ENCODE measurements around the gene NUAK2. TPM values are rescaled to one million over a fixed set of nuclear protein-coding genes. Genes with fewer than 3 reads are reported as not detected.

Gene NUAK2
- total and polyA plus RNA-seq, 2 experiments from 2014 or later, result 3.0 to 3.8 TPM

DNA sequence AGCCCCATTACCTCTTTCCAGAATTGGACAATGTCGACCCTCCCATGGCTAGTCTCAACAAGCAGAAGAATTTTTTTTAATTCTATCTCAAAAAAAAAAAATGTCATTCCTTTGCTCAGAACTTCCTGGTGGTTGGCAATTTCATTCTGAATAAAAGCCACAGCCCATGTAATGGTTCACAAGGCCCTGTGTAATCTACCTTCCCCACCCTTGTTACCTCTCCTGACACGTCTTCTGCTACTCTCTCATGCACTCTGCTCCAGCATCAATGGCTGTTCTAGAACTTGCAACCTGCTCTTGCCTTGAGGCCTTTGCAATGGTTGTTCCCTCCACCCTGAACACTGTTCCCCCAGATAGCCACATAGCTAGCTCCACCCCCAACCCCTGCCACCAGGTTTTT, 25.4 kb downstream of the NUAK2 start:
- 98 to 100% methylated on average over 2 of the region's 2 CpGs for WGBS, 2 experiments (ENCODE audit: low coverage in 1 of 2, low lambda C conversion rate in 2 of 2, missing lambda C conversion rate in 2 of 2)
- H3F3A ChIP-seq (ENCODE audit: insufficient read depth), result peaks cover 43% of the 10 kb centered on the region
- peaks cover 65% of the 10 kb centered on the region for H3K4me1 ChIP-seq (ENCODE audit: insufficient read depth)

DNA sequence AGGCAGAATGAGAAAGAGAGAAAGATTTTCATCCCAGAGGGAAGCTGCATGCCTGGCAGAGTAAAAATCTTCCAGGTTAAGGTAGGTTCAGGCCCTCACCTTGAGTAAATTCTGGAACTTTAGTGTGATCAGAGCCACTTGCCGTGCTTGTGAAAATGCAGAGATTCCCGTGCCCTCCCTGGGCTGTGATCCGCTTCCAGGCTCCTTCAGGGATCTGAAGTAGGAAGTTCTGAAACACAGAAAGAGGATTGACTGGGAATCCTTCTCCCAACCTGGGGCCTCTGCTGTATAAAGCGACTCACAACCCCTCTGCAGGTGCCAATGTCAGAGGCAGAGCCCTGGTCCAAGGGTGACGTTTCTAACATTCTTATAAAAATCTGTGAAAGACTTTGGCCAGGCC, 26.6 kb downstream of the NUAK2 start:
- Histone ChIP-seq H3K9me2 (ENCODE audit: insufficient read depth) (no peaks in the 10 kb centered on the region), H3K79me2 (ENCODE audit: insufficient read depth) (no peaks in the 10 kb centered on the region), H3K27me3 (replicated peaks; ENCODE audit: insufficient read depth) (no peaks in the 10 kb centered on the region), H3K4me3 (no peak overlapping the region), H3K36me3 (ENCODE audit: low read depth) (no peaks in the 10 kb centered on the region), H2AFZ (no peak overlapping the region), H3K4me2 (ENCODE audit: unreplicated experiment) (peak overlapping the region; percentile 59), H3K9ac (no peak overlapping the region), H4K20me1 (ENCODE audit: insufficient read depth) (no peaks in the 10 kb centered on the region), H3K27ac (peak overlapping the region; percentile 58), H3K4me1 (ENCODE audit: insufficient read depth) (peaks cover 52% of the 10 kb centered on the region), H3K9me3 (ENCODE audit: low read depth) (no peaks in the 10 kb centered on the region), H3F3A (ENCODE audit: insufficient read depth) (peaks cover 32% of the 10 kb centered on the region)
- in situ Hi-C loops (cut with MboI), result no loop called here
- no peak for DNase-seq
- TF ChIP-seq EZH2 (IDR thresholded peaks at IDR 0.05; ENCODE audit: insufficient read depth, poor library complexity, severe bottlenecking) (no peak), EZH2phosphoT487 (IDR thresholded peaks at IDR 0.05; ENCODE audit: insufficient read depth, low read depth) (no peak)
- 98 to 99% methylated on average over 5 of the region's 5 CpGs for WGBS, 2 experiments (ENCODE audit: low coverage in 1 of 2, low lambda C conversion rate in 2 of 2, missing lambda C conversion rate in 2 of 2)

More for the DNA sequence above, 25.4 kb downstream of the NUAK2 start:
- DNase-seq, result no peak
- Histone ChIP-seq H4K20me1 (ENCODE audit: insufficient read depth) (no peaks in the 10 kb centered on the region), H3K9me3 (ENCODE audit: low read depth) (no peaks in the 10 kb centered on the region), H3K36me3 (ENCODE audit: low read depth) (no peaks in the 10 kb centered on the region), H3K4me3 (no peak overlapping the region), H3K9me2 (ENCODE audit: insufficient read depth) (no peaks in the 10 kb centered on the region), H3K9ac (no peak overlapping the region), H3K4me2 (ENCODE audit: unreplicated experiment) (no peak overlapping the region), H3K79me2 (ENCODE audit: insufficient read depth) (no peaks in the 10 kb centered on the region), H2AFZ (no peak overlapping the region), H3K27ac (no peak overlapping the region), H3K27me3 (replicated peaks; ENCODE audit: insufficient read depth) (no peaks in the 10 kb centered on the region)
- in situ Hi-C loops (cut with MboI), result no loop called here
- no peak for TF ChIP-seq EZH2 (IDR thresholded peaks at IDR 0.05; ENCODE audit: insufficient read depth, poor library complexity, severe bottlenecking)
- TF ChIP-seq EZH2phosphoT487 (IDR thresholded peaks at IDR 0.05; ENCODE audit: insufficient read depth, low read depth), result no peak

DNA sequence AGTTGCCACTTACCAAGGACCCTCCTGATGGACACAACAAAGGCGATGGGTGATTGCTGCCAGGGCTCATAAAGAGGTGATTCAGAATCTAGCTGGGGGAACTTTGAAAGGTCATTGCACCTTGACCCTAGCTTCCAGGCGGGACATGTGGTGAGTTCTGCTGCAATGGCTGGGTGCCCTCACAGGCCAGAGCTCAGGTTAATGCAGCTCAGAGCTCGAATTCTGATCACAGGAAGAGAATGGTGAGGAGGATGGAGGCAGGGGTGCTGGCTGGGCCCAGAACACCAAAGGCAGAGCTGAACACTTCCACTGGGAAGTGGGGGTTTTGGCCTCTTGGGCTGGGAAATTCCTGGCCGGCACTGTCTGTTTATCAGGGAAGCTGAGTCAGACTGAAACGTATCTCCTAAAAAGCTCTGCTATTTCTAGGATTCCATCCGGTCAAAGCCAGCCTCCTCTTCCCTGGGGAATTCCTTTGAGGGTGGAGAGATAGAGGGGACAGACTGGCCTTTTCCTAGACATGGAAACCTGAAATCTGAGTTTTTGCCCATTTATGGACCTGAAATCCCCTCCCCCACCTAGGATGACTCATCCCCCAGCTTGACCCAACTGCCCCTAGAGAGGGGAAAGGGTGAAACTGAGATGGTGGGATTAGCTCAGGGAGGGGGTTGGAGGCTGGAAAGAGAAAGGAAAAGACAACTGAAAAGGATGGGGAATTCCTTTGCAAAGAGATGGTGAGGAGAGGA, 27.2 kb downstream of the NUAK2 start:
- no peak for TF ChIP-seq EZH2 (IDR thresholded peaks at IDR 0.05; ENCODE audit: insufficient read depth, poor library complexity, severe bottlenecking)
- no peak for TF ChIP-seq EZH2phosphoT487 (IDR thresholded peaks at IDR 0.05; ENCODE audit: insufficient read depth, low read depth)
- Histone ChIP-seq H3K9me2 (ENCODE audit: insufficient read depth) (no peaks in the 10 kb centered on the region), H3K4me3 (no peak overlapping the region), H3K4me1 (ENCODE audit: insufficient read depth) (peaks cover 47% of the 10 kb centered on the region), H4K20me1 (ENCODE audit: insufficient read depth) (no peaks in the 10 kb centered on the region), H3K79me2 (ENCODE audit: insufficient read depth) (no peaks in the 10 kb centered on the region), H3K9ac (peak overlapping the region; percentile 3; the same call in 1 of the 2 replicates), H3K36me3 (ENCODE audit: low read depth) (no peaks in the 10 kb centered on the region), H3K9me3 (ENCODE audit: low read depth) (no peaks in the 10 kb centered on the region), H3K27me3 (replicated peaks; ENCODE audit: insufficient read depth) (no peaks in the 10 kb centered on the region), H3K4me2 (ENCODE audit: unreplicated experiment) (peak overlapping the region; percentile 59), H3K27ac (peak overlapping the region; percentile 58), H2AFZ (0 out of 2 replicates have a peak overlapping the region, but pooled peaks have one; percentile 39), H3F3A (ENCODE audit: insufficient read depth) (peaks cover 30% of the 10 kb centered on the region)
- in situ Hi-C loops (cut with MboI), result no loop called here
- peak; percentile 86 for DNase-seq
- WGBS, 2 experiments (ENCODE audit: low coverage in 1 of 2, low lambda C conversion rate in 2 of 2, missing lambda C conversion rate in 2 of 2), result 28 to 29% methylated on average over 6 of the region's 6 CpGs

DNA sequence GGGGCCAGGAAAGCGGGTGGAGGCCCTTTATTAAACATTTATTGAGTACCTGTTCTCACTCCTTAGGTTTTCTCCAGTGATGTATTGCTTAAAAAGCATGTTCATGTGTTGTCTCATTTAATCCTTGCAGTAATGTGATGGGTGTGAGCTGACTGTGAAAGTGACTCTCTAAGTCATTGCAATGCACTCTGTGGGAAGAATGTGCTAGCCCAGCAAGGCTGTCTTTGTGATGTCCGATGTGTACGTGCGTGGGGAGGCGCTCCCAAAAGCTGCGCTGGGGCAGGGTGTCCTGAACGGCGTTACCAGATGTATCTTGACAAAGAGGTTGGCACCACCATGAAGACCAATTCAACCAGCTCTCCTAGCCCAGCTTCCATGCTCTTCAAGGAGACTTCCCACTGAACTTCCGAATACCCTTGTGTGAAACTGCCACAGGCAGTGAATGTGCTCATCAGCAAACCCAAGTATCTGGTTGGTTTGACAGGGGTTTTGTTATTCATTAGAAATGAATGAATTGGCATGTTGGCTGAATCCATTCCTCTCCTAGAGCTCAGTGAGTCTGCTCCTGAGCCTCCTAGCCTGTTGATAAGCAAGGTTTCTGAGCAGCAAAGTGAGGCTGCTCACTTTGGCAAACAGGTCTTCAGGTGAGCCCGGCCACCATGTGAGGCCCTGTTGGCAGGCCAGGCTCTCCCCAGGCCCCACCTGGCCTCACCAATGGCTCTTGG, 28.0 kb downstream of the NUAK2 start:
- no peak for TF ChIP-seq EZH2phosphoT487 (IDR thresholded peaks at IDR 0.05; ENCODE audit: insufficient read depth, low read depth)
- TF ChIP-seq EZH2 (IDR thresholded peaks at IDR 0.05; ENCODE audit: insufficient read depth, poor library complexity, severe bottlenecking), result no peak
- H3K4me2 ChIP-seq (ENCODE audit: unreplicated experiment), result peak overlapping the region; percentile 59
- peak overlapping the region; percentile 3; the same call in 1 of the 2 replicates for H3K9ac ChIP-seq

More for the DNA sequence above, 28.0 kb downstream of the NUAK2 start:
- peak; percentile 32 for DNase-seq
- Histone ChIP-seq H2AFZ (0 out of 2 replicates have a peak overlapping the region, but pooled peaks have one; percentile 39), H3K9me3 (ENCODE audit: low read depth) (no peaks in the 10 kb centered on the region), H3K9me2 (ENCODE audit: insufficient read depth) (no peaks in the 10 kb centered on the region), H3K4me1 (ENCODE audit: insufficient read depth) (peaks cover 41% of the 10 kb centered on the region), H3K27ac (peak overlapping the region; percentile 58), H3K79me2 (ENCODE audit: insufficient read depth) (no peaks in the 10 kb centered on the region), H4K20me1 (ENCODE audit: insufficient read depth) (no peaks in the 10 kb centered on the region), H3K36me3 (ENCODE audit: low read depth) (no peaks in the 10 kb centered on the region), H3F3A (ENCODE audit: insufficient read depth) (peaks cover 30% of the 10 kb centered on the region), H3K4me3 (no peak overlapping the region), H3K27me3 (replicated peaks; ENCODE audit: insufficient read depth) (no peaks in the 10 kb centered on the region)
- in situ Hi-C loops (cut with MboI), result no loop called here
- 93 to 97% methylated on average over 10 of the region's 10 CpGs for WGBS, 2 experiments (ENCODE audit: low coverage in 1 of 2, low lambda C conversion rate in 2 of 2, missing lambda C conversion rate in 2 of 2)

Measured in GM23248 (cell line).